Duodenal mucosa (tissue), 2 donors: ENCODE results near the gene KRT40.
A peak's percentile ranks its signal among the peaks of the same experiment; 100 is the strongest.

Experiments
- H3K27ac ChIP-seq: one replicate; pipeline ENCODE4 v1.7.0; 2013; ENCODE audit warnings: low read depth, low read length
- H3K27me3 ChIP-seq, 2 donors: one replicate each; pipeline ENCODE4 v1.7.0; 2013; ENCODE audit warnings: low read length in 2 of 2, control low read depth in 1 of 2; ENCODE audit not compliant: insufficient read depth in 2 of 2, control insufficient read depth in 1 of 2
- H3K36me3 ChIP-seq, 2 donors: one replicate each; pipeline ENCODE4 v1.7.0; 2013; ENCODE audit warnings: low read length in 2 of 2, control low read depth in 1 of 2; ENCODE audit not compliant: insufficient read depth in 2 of 2, control insufficient read depth in 1 of 2
- H3K4me1 ChIP-seq, 2 donors: one replicate each; pipeline ENCODE4 v1.7.0; 2013; ENCODE audit warnings: low read length in 2 of 2, control low read depth in 1 of 2; ENCODE audit not compliant: insufficient read depth in 2 of 2, control insufficient read depth in 1 of 2
- H3K4me3 ChIP-seq, 2 donors: one replicate each; pipeline ENCODE4 v1.7.0; 2013; ENCODE audit warnings: low read length in 2 of 2, low read depth in 1 of 2
- H3K9ac ChIP-seq, 2 donors: one replicate each; pipeline ENCODE4 v1.7.0; 2013; ENCODE audit warnings: low read length in 2 of 2, low read depth in 1 of 2
- H3K9me3 ChIP-seq, 2 donors: one replicate each; pipeline ENCODE4 v1.7.0; 2013; ENCODE audit warnings: low read length in 2 of 2, control low read depth in 1 of 2; ENCODE audit not compliant: control insufficient read depth in 1 of 2

The KRT40 gene

GRCh38 chr17:40942553-40942952 is 41.6 kb downstream of the KRT40 start:
- no peak overlapping the region for H3K4me3 ChIP-seq
- H3K27ac ChIP-seq = no peak overlapping the region
- peaks cover 0 to under 1% of the 10 kb centered on the region in 2 donors for H3K4me1 ChIP-seq

GRCh38 chr17:40940266-40940665 is 43.9 kb downstream of the KRT40 start:
- H3K27ac ChIP-seq = no peak overlapping the region
- H3K9ac ChIP-seq = no peak overlapping the region
- H3K36me3 ChIP-seq = no peaks in the 10 kb centered on the region
- H3K9me3 ChIP-seq = no peaks in the 10 kb centered on the region
- no peak overlapping the region for H3K4me3 ChIP-seq
- H3K4me1 ChIP-seq = peaks cover 0 to 13% of the 10 kb centered on the region in 2 donors
- H3K27me3 ChIP-seq = no peaks in the 10 kb centered on the region

More at GRCh38 chr17:40942553-40942952, 41.6 kb downstream of the KRT40 start:
- Histone ChIP-seq H3K9me3 (no peaks in the 10 kb centered on the region), H3K36me3 (no peaks in the 10 kb centered on the region), H3K9ac (no peak overlapping the region), H3K27me3 (no peaks in the 10 kb centered on the region)

- Histone ChIP-seq H3K36me3 (no peaks in the 10 kb centered on the region), H3K4me1 (peaks cover 0 to 13% of the 10 kb centered on the region in 2 donors), H3K27me3 (no peaks in the 10 kb centered on the region), H3K27ac (no peak overlapping the region), H3K9me3 (no peaks in the 10 kb centered on the region), H3K9ac (no peak overlapping the region), H3K4me3 (no peak overlapping the region)
Measured at GRCh38 chr17:40938981-40939380, 45.1 kb downstream of the KRT40 start.

- Histone ChIP-seq H3K4me3 (peak within 1 kb of the TSS in 1 of 2 donors; percentile 0), H3K27me3 (no peaks in the 10 kb centered on the region), H3K27ac (no peak within 1 kb of the TSS), H3K9ac (no peak within 1 kb of the TSS), H3K36me3 (no peaks in the 10 kb centered on the region), H3K9me3 (no peaks in the 10 kb centered on the region), H3K4me1 (peaks cover 0 to 13% of the 10 kb centered on the region in 2 donors)
Measured at GRCh38 chr17:40937384-40937819, 46.7 kb downstream of the KRT40 start, which contains the start of gene KRT23. Gene KRT23, minus strand, starts transcription at chr17:40937646. Its CDS starts 1,043 bp downstream, at chr17:40936603.

GRCh38 chr17:40936976-40937375 is 47.1 kb downstream of the KRT40 start:
- Histone ChIP-seq H3K4me3 (peak overlapping the region in 1 of 2 donors; percentile 0), H3K9ac (no peak overlapping the region), H3K9me3 (no peaks in the 10 kb centered on the region), H3K4me1 (peaks cover 0 to 13% of the 10 kb centered on the region in 2 donors), H3K27me3 (no peaks in the 10 kb centered on the region), H3K27ac (no peak overlapping the region), H3K36me3 (no peaks in the 10 kb centered on the region)

GRCh38 chr17:40936437-40936971 is 47.6 kb downstream of the KRT40 start:
- Histone ChIP-seq H3K27me3 (no peaks in the 10 kb centered on the region), H3K4me3 (no peak overlapping the region), H3K36me3 (no peaks in the 10 kb centered on the region), H3K9me3 (no peaks in the 10 kb centered on the region), H3K27ac (no peak overlapping the region), H3K9ac (no peak overlapping the region), H3K4me1 (peaks cover 0 to 13% of the 10 kb centered on the region in 2 donors)

GRCh38 chr17:40935624-40936023 is 48.5 kb downstream of the KRT40 start:
- H3K9ac ChIP-seq = no peak overlapping the region
- H3K36me3 ChIP-seq = no peaks in the 10 kb centered on the region
- H3K4me3 ChIP-seq = no peak overlapping the region
- no peak overlapping the region for H3K27ac ChIP-seq
- peaks cover 0 to 3% of the 10 kb centered on the region in 2 donors for H3K27me3 ChIP-seq
- no peaks in the 10 kb centered on the region for H3K9me3 ChIP-seq
- peaks cover 0 to 13% of the 10 kb centered on the region in 2 donors for H3K4me1 ChIP-seq

GRCh38 chr17:40932608-40933007 is 51.5 kb downstream of the KRT40 start:
- Histone ChIP-seq H3K4me3 (no peak overlapping the region), H3K9ac (no peak overlapping the region), H3K27ac (no peak overlapping the region), H3K36me3 (no peaks in the 10 kb centered on the region), H3K4me1 (peaks cover 0 to 13% of the 10 kb centered on the region in 2 donors), H3K27me3 (peaks cover 0 to 3% of the 10 kb centered on the region in 2 donors), H3K9me3 (no peaks in the 10 kb centered on the region)

GRCh38 chr17:40931311-40931710 is 52.8 kb downstream of the KRT40 start:
- no peak overlapping the region for H3K4me3 ChIP-seq
- no peak overlapping the region for H3K9ac ChIP-seq
- no peak overlapping the region for H3K27ac ChIP-seq
- peaks cover 0 to 3% of the 10 kb centered on the region in 2 donors for H3K27me3 ChIP-seq
- no peaks in the 10 kb centered on the region for H3K9me3 ChIP-seq
- no peaks in the 10 kb centered on the region for H3K4me1 ChIP-seq
- no peaks in the 10 kb centered on the region for H3K36me3 ChIP-seq
